HPDE6-E6E7 (cell line): ENCODE results near the gene PPM1E.

Experiments
- DNase-seq: peaks from one replicate; pipeline ENCODE4 v3.0.0; 2011; ENCODE audit warnings: missing footprints; ENCODE audit errors: extremely low spot score

PPM1E gene

GRCh38 chr17:58996968-58997367, 241.3 kb downstream of the PPM1E start:
- DNase-seq, result no peak

DNA sequence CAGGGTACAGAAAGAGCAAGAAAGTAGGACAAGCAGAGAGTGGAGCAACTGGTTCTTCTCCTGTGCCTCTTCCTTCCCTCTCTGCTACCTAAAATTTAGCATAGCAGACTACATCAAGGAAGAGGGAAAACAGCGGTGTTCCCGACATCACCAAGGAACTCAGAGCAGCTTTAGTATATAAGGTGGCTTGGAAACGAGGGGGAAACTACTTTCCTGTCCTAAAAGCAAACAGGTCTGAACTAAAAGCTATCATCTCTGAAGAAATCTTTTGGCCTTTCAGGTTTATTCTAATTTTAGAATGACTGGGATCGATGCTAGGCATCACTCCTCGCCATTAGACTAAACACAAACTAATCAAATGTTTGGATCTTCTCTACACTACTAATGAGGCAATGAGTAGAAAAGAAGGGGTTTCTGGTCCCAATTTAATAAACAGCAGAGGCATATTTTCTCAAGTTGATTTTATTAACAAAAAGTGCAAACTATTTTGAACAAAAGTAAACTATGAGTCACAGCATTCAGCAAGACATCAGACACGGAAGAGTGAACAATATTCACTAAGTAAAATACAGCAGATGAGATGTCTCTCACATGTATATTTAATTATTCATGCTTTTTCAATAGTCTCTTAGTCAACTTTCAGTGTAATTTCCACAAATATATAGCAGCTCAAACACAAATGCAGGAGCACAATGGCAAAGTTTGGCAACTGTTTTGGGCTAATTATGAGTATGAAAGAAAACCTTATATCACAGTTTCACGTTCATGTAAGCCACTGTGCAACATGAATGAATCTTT, 242.3 kb downstream of the PPM1E start:
- no peak for DNase-seq

GRCh38 chr17:58998871-58999270, 243.2 kb downstream of the PPM1E start:
- no peak for DNase-seq

DNA sequence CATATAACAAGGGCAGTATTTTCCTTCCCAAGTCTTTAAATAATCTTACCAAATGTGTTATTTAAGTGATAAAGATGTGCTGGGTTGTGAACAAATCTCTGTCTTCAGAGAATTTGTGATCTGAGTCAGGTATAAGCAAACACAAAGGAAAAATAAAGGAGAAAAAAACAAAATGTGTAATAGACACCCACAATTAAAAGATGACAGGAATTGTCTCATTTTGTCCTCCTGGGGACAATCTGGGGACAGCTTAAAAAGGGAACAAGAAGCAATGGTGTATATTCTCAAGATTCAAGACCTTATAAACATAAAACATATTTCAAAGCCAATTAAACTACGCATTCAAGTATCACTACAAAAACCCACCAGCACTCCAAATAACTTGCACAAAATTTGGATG, 243.8 kb downstream of the PPM1E start:
- no peak for DNase-seq

DNA sequence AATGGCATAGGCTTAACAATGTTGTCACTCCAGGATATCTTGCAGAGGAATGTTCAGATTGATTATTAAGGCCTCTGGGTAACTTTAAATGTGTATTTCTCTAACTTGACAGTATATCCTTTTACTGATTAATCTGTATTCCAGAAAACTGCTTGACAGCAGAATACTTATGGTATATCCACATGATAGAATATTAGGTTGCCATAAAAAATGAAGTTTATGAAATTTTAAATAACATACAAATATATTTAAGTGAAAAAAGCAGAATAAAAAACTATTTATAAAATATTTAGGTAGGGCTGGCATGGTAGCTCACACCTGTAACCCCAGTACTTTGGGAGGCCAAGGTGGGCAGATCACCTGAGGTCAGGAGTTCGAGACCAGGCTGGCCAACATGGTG, 244.4 kb downstream of the PPM1E start:
- no peak for DNase-seq

DNA sequence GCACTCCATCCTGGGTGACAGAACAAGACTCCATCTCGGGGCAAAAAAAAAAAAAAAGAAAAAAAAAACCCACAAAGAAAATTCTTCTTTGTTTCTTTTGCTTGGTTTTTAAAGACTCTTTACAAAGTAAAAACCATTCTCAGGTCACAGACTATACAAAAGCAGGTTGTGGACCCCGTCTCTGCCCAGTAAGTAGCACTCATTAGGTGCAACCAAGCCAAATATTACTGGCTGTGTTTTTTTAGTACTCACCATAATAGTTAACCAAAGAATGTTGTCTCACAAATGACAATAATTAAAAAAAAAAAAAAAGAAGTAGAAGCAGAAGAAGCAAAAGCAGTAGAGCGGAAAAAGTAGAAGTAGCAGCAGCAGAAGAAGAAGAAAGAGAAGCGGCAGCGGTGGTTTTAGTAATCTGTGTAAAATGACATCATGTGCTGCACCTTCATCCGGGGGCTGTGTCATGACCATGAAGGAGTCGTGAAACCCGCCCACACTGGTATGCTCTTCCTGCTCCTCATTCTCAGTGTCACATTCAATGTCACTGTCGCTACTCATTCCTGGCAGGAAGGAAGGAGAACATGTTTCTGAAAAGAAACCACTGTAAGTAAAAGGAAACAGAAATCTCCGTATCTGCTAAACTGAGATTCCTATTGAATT, 245.6 kb downstream of the PPM1E start:
- DNase-seq, result no peak

DNA sequence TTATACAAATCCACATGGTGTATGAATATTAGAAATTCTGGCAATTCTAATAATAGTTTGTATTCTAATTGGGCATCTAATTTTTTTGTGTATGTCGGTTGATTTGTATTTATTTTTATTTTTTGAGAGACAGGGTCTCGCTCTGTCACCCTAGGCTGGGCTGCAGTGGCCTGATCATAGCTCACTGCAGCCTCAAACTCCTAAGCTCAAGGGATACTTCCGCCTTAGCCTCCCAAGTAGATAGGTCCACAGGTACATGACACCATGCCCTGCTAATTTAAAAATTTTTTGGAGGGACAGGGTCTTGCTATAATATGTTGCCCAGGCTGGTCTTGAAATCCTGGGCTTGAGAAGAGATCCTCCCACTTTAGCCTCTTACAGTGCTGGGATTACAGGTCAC, 246.5 kb downstream of the PPM1E start:
- no peak for DNase-seq

DNA sequence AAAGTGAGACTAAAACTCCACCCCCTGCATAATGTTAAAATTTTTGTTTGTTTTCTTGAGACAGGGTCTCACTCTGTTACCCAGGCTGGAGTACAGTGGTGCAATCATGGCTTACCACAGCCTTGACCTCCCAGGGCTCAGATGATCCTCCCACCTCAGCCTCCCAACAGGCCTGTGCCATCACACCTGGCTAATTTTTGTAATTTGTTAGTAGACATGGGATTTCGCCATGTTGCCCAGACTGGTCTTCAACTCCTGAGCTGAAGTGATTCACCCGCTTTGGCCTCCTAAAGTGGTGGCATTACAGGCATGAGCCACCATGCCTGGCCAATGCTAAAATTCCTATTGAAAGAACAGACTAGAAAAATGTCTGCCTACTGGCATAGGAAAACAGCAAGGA, 247.2 kb downstream of the PPM1E start:
- no peak for DNase-seq

DNA sequence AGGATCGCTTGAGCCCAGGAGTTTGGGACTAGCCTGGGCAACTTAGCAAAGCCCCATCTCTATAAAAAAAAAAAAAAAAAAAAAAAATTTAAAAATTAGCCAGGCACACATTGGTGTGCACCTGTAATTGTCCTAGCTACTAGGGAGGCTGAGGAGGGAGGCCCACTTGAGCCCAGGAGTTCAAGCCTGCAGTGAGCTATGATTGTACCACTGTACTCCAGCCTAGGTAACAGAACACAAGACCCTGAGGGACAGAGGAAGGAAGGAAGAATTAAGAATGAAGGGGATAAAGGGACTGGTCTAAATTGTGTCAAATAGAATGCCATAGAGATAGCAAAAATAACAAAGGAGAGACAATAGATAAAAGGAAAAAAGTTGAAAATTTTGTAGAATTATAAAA, 248.2 kb downstream of the PPM1E start:
- DNase-seq, result no peak

DNA sequence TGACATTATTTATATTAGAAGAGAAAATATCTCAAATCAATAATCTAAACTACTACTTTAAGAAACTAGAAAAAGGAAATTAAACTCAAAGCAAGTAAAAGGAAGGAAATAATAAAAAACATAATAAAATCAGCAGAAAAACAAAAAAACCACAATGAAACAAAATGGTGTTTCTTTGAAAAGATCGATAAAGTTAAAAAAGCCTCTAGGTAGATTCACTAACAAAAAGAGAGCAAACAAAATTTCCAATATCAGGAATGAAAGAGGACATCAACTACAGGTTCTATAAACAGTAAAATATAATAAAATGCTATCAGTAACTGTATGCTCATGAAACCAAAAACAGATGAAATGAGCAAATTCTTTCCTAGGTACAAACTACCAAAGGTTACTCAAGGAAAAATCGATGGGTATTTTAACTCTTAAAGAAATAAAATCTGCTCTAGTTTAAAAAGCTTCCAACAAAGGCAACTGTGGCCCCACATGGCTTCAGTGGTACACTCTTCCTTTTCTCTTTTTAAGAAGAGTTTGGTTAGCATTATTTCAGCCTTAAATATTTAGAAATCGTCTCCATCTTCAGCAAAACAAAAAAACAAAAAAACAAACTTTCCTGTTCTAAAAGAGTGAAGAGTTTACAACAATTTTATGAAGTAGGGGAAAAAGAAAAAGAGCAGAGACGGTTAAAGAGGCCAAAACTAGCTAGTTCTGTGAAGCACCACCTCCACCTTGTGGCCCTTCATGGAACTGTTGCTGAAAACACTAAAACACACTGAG, 248.9 kb downstream of the PPM1E start:
- peak; percentile 27 for DNase-seq

DNA sequence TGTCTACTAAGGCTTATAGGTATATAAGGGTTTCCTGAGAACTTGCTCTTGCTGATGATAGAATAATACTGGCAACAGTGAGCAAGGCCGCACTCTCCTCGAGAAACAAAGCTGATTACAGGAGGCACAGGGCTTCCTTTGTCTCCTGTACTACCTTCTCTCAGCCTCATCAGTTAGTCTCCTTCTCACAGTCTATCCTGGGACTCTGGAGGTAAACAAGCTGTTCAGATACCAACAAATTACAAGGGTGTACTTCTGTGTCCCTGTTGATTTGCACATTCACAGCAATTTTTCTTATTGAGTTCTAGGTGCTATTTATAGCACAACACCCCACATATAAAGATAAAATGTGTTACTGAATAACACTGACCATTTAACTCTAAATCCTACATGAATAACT, 252.3 kb downstream of the PPM1E start:
- no peak for DNase-seq

DNA sequence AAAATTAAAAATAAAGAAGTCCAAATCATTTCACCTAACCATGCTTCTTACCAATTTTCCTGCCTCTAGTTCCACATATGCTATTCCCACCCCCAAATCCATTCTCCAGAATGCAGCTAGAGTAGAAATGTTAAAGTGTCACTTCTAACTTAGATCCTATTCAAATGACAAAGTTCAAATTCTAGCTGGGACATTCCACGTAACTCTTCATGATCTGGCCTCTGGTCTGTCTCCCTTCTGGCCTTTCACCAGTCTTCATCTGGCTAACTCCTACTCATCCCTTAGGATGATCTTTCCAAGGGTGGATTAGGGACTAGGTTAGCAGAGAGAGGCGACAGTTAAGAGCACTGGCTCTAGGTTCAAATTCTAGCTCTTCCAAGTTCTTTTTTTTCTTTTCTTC, 253.1 kb downstream of the PPM1E start:
- DNase-seq, result no peak

- DNase-seq, result no peak
Measured at GRCh38 chr17:59010026-59010425, 254.4 kb downstream of the PPM1E start.

DNA sequence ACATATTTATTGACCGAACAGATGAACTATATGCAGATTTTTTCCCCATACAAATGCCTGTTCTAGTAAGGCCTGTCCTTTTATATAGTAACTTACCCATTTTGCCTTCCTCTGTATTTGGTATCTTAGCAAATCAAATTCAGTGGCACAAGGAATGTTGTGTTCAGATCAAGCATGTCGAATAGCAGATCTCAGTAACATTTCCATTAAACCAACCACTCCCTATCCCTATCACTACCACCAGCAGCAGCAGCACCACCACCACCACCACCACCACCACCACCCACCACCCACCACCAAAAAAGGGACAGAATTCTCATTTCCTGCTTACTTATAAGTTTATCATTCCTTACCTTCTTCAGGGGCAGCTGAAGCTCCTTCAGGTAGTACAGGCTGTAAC, 256.3 kb downstream of the PPM1E start:
- no peak for DNase-seq

DNA sequence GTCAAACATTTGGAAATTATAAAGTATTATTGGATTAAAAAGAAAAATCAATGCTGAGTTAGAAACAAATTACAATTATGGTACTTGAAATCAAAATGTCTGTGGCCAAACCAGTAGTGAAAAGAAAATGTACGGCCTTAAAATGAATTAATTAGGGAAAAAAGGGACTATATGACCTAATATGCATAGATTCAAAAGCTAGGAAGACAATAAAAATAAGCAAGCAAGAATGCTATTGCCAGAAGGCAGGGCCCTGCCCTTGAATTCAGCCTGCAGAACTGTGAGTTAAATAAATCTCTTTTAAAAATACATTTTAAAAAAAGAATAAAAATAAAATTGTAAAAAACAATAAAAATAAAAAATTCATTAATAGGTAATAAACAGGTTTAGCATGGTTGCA, 262.4 kb downstream of the PPM1E start:
- no peak for DNase-seq

- no peak for DNase-seq
Measured at GRCh38 chr17:59024916-59025315, 269.3 kb downstream of the PPM1E start.

- no peak for DNase-seq
Measured at GRCh38 chr17:59026176-59026939, 270.7 kb downstream of the PPM1E start.

DNA sequence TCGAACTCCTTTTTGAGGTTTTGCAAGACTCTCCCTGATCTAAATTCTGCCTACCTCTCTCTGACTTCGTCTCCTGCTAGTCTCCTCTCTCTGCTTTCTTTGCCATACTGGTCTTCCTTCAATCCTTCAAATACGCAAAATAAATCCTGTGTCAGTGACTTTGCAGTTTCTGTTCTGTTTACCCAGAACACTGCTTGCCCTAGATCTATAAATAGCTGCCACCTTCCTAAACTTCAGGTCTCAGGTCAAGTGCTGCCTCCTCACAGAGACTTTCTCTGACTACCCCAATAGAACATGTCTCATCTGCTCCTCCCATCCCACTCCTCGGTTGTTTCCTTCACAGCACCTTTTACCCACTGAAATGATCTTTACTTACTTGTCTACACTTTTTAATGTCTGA, 272.1 kb downstream of the PPM1E start:
- no peak for DNase-seq

GRCh38 chr17:59028328-59028727, 272.7 kb downstream of the PPM1E start:
- DNase-seq, result no peak

DNA sequence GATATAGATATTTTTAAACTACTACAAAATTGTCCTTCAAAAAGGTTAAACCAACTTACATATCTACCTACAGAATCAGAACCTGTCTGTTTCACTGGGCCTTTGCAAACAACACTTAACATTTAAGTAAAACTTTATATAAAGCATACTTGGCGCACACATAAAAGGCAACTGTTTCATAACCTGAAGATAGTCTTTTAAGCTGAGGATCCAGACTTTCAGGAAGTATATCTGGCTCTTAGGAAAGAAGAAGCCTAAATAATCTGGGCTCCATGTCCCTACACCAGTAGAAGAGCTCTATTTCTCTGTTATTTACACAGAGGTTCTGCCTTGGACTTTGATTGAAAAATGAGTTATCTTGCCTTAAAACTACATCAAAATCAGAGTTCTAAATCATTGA, 275.2 kb downstream of the PPM1E start:
- no peak for DNase-seq
